VCaP (cell line): ENCODE data around the gene GCLM.
"Not testable (repeated sequence)": the region's sequence is repeated elsewhere in the genome, so short reads cannot be mapped to it uniquely, and the experiment has no call there.

Source experiments
- H3K27ac ChIP-seq: fragments of 450-650 bp; 2 replicates; pipeline ENCODE4 v1.5.1; 2017
- CTCF ChIP-seq: fragments of 450-650 bp; conservative IDR thresholded peaks from 2 replicates; pipeline ENCODE4 v1.5.1; 2017; ENCODE audit warnings: mild to moderate bottlenecking, moderate library complexity

GCLM gene

GRCh38 chr1:93850687-93851326 lies 58.4 kb downstream of the GCLM start:
- H3K27ac ChIP-seq, result not testable (repeated sequence)
- TF ChIP-seq CTCF, result peak; percentile 49

GRCh38 chr1:93848350-93848883 lies 60.8 kb downstream of the GCLM start:
- peak overlapping the region; percentile 92 for H3K27ac ChIP-seq
- TF ChIP-seq CTCF, result no peak

- no peak for TF ChIP-seq CTCF
- peak overlapping the region; percentile 92 for H3K27ac ChIP-seq
Measured at GRCh38 chr1:93847811-93848288, 61.4 kb downstream of the GCLM start.

- H3K27ac ChIP-seq, result peak overlapping the region; percentile 92
- TF ChIP-seq CTCF, result peak; percentile 3; the same call in 1 of the 2 replicates
Measured at GRCh38 chr1:93846992-93847810, 62.0 kb downstream of the GCLM start.

GRCh38 chr1:93846206-93846991 lies 62.8 kb downstream of the GCLM start:
- H3K27ac ChIP-seq, result peak overlapping the region; percentile 92
- peak; percentile 60 for TF ChIP-seq CTCF

- no peak for TF ChIP-seq CTCF
- peak overlapping the region; percentile 92 for H3K27ac ChIP-seq
Measured at GRCh38 chr1:93845538-93846205, 63.6 kb downstream of the GCLM start.
